Adipocyte (in vitro differentiated cells): ENCODE results near the gene RBP5.

Experiments used
- DNase-seq: peaks from one replicate; pipeline ENCODE4 v3.0.0-alpha.2; 2015; ENCODE audit warnings: low read depth
- H3K27me3 ChIP-seq: replicated peaks from 2 replicates; pipeline ENCODE4 v1.7.0; 2013; ENCODE audit warnings: mild to moderate bottlenecking, low read length, moderate library complexity; ENCODE audit not compliant: control insufficient read depth, insufficient read depth
- H3K36me3 ChIP-seq: 2 replicates; pipeline ENCODE4 v1.7.0; 2013; ENCODE audit warnings: low read length, mild to moderate bottlenecking, moderate library complexity; ENCODE audit not compliant: control insufficient read depth, insufficient read depth, severe bottlenecking
- H3K4me1 ChIP-seq: 2 replicates; pipeline ENCODE4 v1.7.0; 2013; ENCODE audit warnings: mild to moderate bottlenecking, low read length, moderate library complexity; ENCODE audit not compliant: control insufficient read depth, insufficient read depth
- H3K4me3 ChIP-seq: 2 replicates; pipeline ENCODE4 v1.7.0; 2013; ENCODE audit warnings: mild to moderate bottlenecking, low read length, moderate library complexity
- H3K9ac ChIP-seq: 2 replicates; pipeline ENCODE4 v1.7.0; 2013; ENCODE audit warnings: mild to moderate bottlenecking, low read length, moderate library complexity
- H3K9me3 ChIP-seq: 2 replicates; pipeline ENCODE4 v1.7.0; 2013; ENCODE audit warnings: mild to moderate bottlenecking, low read length, moderate library complexity; ENCODE audit not compliant: control insufficient read depth

RBP5 gene

GRCh38 chr12:7081037-7081436 lies 47.7 kb downstream of the RBP5 start:
- H3K36me3 ChIP-seq = peaks cover 50% of the 10 kb centered on the region
- H3K9ac ChIP-seq = no peak overlapping the region
- no peak overlapping the region for H3K4me3 ChIP-seq
- H3K27me3 ChIP-seq = no peaks in the 10 kb centered on the region
- H3K9me3 ChIP-seq = no peaks in the 10 kb centered on the region
- H3K4me1 ChIP-seq = peaks cover 26% of the 10 kb centered on the region
- no peak for DNase-seq

DNA sequence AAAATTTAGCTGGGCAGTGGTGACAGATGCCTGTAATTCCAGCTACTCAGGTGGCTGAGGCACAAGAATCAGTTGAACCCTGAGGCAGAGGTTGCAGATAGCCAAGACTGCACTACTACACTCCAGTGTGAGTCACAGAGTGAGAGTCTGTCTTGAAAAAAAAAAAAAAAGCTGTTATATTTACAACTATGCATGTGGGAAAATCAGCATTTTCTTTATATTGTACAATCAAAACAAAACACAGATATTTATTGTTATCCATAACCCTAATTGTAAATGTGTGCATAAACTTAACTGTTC lies 48.9 kb downstream of the RBP5 start:
- Histone ChIP-seq H3K36me3 (peaks cover 38% of the 10 kb centered on the region), H3K4me3 (peak overlapping the region; percentile 50)
- peak; percentile 75 for DNase-seq

GRCh38 chr12:7078163-7078562 lies 50.5 kb downstream of the RBP5 start:
- Histone ChIP-seq H3K36me3 (peaks cover 29% of the 10 kb centered on the region), H3K27me3 (no peaks in the 10 kb centered on the region), H3K9me3 (no peaks in the 10 kb centered on the region), H3K4me1 (peaks cover 29% of the 10 kb centered on the region), H3K4me3 (no peak overlapping the region), H3K9ac (no peak overlapping the region)
- DNase-seq = no peak

More for the DNA sequence above, 48.9 kb downstream of the RBP5 start:
- no peaks in the 10 kb centered on the region for H3K27me3 ChIP-seq
- H3K9me3 ChIP-seq = no peaks in the 10 kb centered on the region
- peak overlapping the region; percentile 71 for H3K9ac ChIP-seq
- peaks cover 29% of the 10 kb centered on the region for H3K4me1 ChIP-seq

GRCh38 chr12:7076493-7076892 lies 52.2 kb downstream of the RBP5 start:
- peaks cover 15% of the 10 kb centered on the region for H3K36me3 ChIP-seq
- H3K27me3 ChIP-seq = no peaks in the 10 kb centered on the region
- H3K4me3 ChIP-seq = no peak overlapping the region
- DNase-seq = no peak
- no peak overlapping the region for H3K9ac ChIP-seq
- H3K9me3 ChIP-seq = no peaks in the 10 kb centered on the region
- peaks cover 29% of the 10 kb centered on the region for H3K4me1 ChIP-seq

DNA sequence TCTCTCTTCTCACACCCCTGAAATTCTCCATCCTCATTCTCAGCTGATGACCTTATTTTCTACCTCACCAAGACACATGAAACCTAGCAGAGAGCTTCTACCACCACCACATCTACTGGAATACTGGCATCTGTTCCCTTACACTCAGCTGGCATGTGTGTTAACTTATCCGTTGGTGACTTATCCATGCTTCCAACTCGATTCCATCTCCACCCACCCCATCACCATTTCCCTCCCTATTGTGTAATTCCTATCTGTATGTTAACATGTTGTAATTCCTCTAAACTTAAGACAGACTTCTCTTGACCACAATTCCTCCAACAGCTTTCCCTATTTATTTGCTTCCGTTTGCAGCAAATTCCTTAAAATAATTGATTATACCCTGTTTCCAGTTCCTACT lies 52.8 kb downstream of the RBP5 start:
- peaks cover 10% of the 10 kb centered on the region for H3K36me3 ChIP-seq
- peak; percentile 83 for DNase-seq

DNA sequence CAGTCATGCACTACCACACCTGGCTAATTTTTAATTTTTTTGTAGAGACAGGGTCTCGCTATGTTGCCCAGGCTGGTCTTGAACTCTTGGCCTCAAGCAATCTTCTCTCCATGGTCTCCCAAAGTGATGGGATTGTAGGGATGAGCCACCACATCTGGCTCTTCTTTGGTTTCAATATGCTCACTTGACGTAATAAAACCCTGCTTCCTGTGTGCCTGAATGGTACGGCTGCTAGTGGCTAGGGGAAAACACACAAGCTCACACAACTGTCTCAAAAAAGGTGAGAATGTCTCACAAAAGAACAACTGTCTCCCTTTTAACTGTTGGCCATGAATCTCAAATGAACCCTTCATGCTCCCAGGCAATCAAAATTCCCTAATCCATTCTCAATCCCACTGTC lies 53.2 kb downstream of the RBP5 start:
- Histone ChIP-seq H3K4me1 (peaks cover 28% of the 10 kb centered on the region), H3K36me3 (peaks cover 10% of the 10 kb centered on the region), H3K9me3 (no peaks in the 10 kb centered on the region), H3K27me3 (no peaks in the 10 kb centered on the region), H3K9ac (no peak overlapping the region), H3K4me3 (no peak overlapping the region)
- DNase-seq = no peak

More for the DNA sequence above, 52.8 kb downstream of the RBP5 start:
- Histone ChIP-seq H3K4me3 (no peak overlapping the region), H3K9ac (no peak overlapping the region), H3K4me1 (peaks cover 29% of the 10 kb centered on the region), H3K9me3 (no peaks in the 10 kb centered on the region), H3K27me3 (no peaks in the 10 kb centered on the region)

- H3K36me3 ChIP-seq = peaks cover 18% of the 10 kb centered on the region
- no peak overlapping the region for H3K9ac ChIP-seq
- H3K4me3 ChIP-seq = no peak overlapping the region
- peaks cover 14% of the 10 kb centered on the region for H3K4me1 ChIP-seq
- no peaks in the 10 kb centered on the region for H3K27me3 ChIP-seq
- no peak for DNase-seq
- no peaks in the 10 kb centered on the region for H3K9me3 ChIP-seq
Measured at GRCh38 chr12:7073946-7074345, 54.7 kb downstream of the RBP5 start.
